H1 (cell line): ENCODE data around the gene AKAP8. TPM values are rescaled to one million over a fixed set of nuclear protein-coding genes. Genes with fewer than 3 reads are reported as not detected.
A peak's percentile ranks its signal among the peaks of the same experiment; 100 is the strongest.

ENCODE experiments used
- CTCF ChIA-PET: fragments of 300-600 bp; sonication (Branson Sonifier 250); formaldehyde crosslinking; loops from one replicate; lab custom pipeline; 2021; ENCODE audit not compliant: partially characterized antibody; lab: Charles Lee
- POLR2A ChIA-PET: fragments of 300-600 bp; sonication (Branson Sonifier 250); formaldehyde crosslinking; loops from one replicate; lab custom pipeline; 2021; ENCODE audit warnings: inconsistent platforms; ENCODE audit not compliant: partially characterized antibody; lab: Charles Lee
- DNase-seq, 2 experiments: peaks; one replicate each; pipeline versions ENCODE4 v3.0.0 to v3.0.0-alpha.2; 2010 to 2022; ENCODE audit warnings: low spot score in 2 of 2, low read depth in 1 of 2, mixed read lengths in 1 of 2
- FAIRE-seq: peaks from 2 replicates; lab custom pipeline; 2011; peaks lifted over from hg19 to GRCh38; lab: Jason Lieb, UNC
- H2AFZ ChIP-seq: 2 replicates; pipeline ENCODE4 v1.8.1; 2012; ENCODE audit warnings: low read length, inconsistent platforms
- H2AK5ac ChIP-seq: 2 replicates; pipeline ENCODE4 v1.6.1; 2013; ENCODE audit warnings: low read depth, low read length
- H2BK120ac ChIP-seq: replicated peaks from 2 replicates; pipeline ENCODE3; 2013; ENCODE audit warnings: low read depth, low read length, inconsistent platforms
- H2BK12ac ChIP-seq: 2 replicates; pipeline ENCODE4 v1.6.1; 2013; ENCODE audit warnings: low read depth, low read length
- H2BK15ac ChIP-seq: 2 replicates; pipeline ENCODE4 v1.6.1; 2013; ENCODE audit warnings: low read length
- H2BK20ac ChIP-seq: 2 replicates; pipeline ENCODE4 v1.6.1; 2013; ENCODE audit warnings: low read length
- H2BK5ac ChIP-seq: 2 replicates; pipeline ENCODE4 v1.6.1; 2013; ENCODE audit warnings: low read depth, low read length
- H3K14ac ChIP-seq: 2 replicates; pipeline ENCODE4 v1.6.1; 2013; ENCODE audit warnings: inconsistent platforms; ENCODE audit not compliant: insufficient read length
- H3K18ac ChIP-seq: 2 replicates; pipeline ENCODE4 v1.6.1; 2013; ENCODE audit warnings: low read length; ENCODE audit errors: extremely low read depth
- H3K23ac ChIP-seq: 2 replicates; pipeline ENCODE4 v1.6.1; 2013; ENCODE audit warnings: inconsistent platforms; ENCODE audit not compliant: insufficient read length
- H3K23me2 ChIP-seq: 2 replicates; pipeline ENCODE4 v1.6.1; 2013; ENCODE audit warnings: low read depth, low read length
- H3K27ac ChIP-seq: 2 replicates; pipeline ENCODE4 v1.6.1; 2011; ENCODE audit warnings: low read depth, low read length, inconsistent platforms
- H3K27me3 ChIP-seq, 4 experiments: replicated peaks in 1 of 4; 1 replicate in 1 of 4; 2 replicates in 3 of 4; pipeline versions ENCODE4 v1.6.1 to v1.8.1; 2011 to 2013; ENCODE audit warnings: low read length in 3 of 4, mild to moderate bottlenecking in 3 of 4, inconsistent platforms in 2 of 4, mixed read lengths in 2 of 4, moderate library complexity in 1 of 4; ENCODE audit not compliant: control insufficient read depth in 3 of 4, insufficient read depth in 3 of 4; ENCODE audit errors: extremely low read depth in 1 of 4
- H3K36me3 ChIP-seq, 4 experiments: 2 replicates each; pipeline versions ENCODE4 v1.6.1 to v1.8.1; 2011 to 2013; ENCODE audit warnings: mild to moderate bottlenecking in 4 of 4, low read length in 3 of 4, moderate library complexity in 2 of 4, control low read depth in 1 of 4, inconsistent platforms in 1 of 4; ENCODE audit not compliant: insufficient read depth in 4 of 4, control insufficient read depth in 2 of 4
- H3K4ac ChIP-seq: replicated peaks from 2 replicates; pipeline ENCODE3; 2013; ENCODE audit warnings: low read length, low read depth, mixed read lengths, inconsistent platforms; ENCODE audit not compliant: insufficient read length
- H3K4me1 ChIP-seq, 4 experiments: replicated peaks in 1 of 4; 1 replicate in 1 of 4; 2 replicates in 3 of 4; pipeline versions ENCODE4 v1.6.1 to v1.8.1; 2011 to 2013; ENCODE audit warnings: low read length in 3 of 4, inconsistent platforms in 2 of 4, mixed read lengths in 1 of 4; ENCODE audit not compliant: insufficient read depth in 4 of 4, control insufficient read depth in 3 of 4
- H3K4me2 ChIP-seq, 2 experiments: 2 replicates each; pipeline versions ENCODE4 v1.6.1 to v1.8.1; 2011 to 2013; ENCODE audit warnings: low read depth in 2 of 2, low read length in 2 of 2, control low read depth in 1 of 2, inconsistent platforms in 1 of 2, mild to moderate bottlenecking in 1 of 2; ENCODE audit not compliant: insufficient read depth in 1 of 2
- H3K4me3 ChIP-seq, 4 experiments: fragments of 200-600, 300-600 bp in 1 of 4; sonication (generic), shearing (Covaris generic), sonication (Bioruptor Twin) in 1 of 4; 2 replicates each; pipeline versions ENCODE4 v1.5.1 to v1.8.1; 2011 to 2016; ENCODE audit warnings: low read length in 4 of 4, low read depth in 3 of 4, control low read depth in 2 of 4, inconsistent platforms in 2 of 4, mild to moderate bottlenecking in 2 of 4, mixed read lengths in 1 of 4, moderate library complexity in 1 of 4; ENCODE audit not compliant: insufficient read depth in 2 of 4; ENCODE audit errors: extremely low read depth in 1 of 4
- H3K56ac ChIP-seq: replicated peaks from 2 replicates; pipeline ENCODE3; 2013; ENCODE audit warnings: low read depth, mild to moderate bottlenecking, mixed read lengths, low read length, inconsistent platforms; ENCODE audit not compliant: insufficient read length
- H3K79me1 ChIP-seq: 2 replicates; pipeline ENCODE4 v1.6.1; 2013; ENCODE audit warnings: low read depth, low read length, control low read depth
- H3K79me2 ChIP-seq, 2 experiments: 2 replicates each; pipeline versions ENCODE4 v1.6.1 to v1.8.1; 2012 to 2013; ENCODE audit warnings: low read length in 2 of 2, mild to moderate bottlenecking in 2 of 2, inconsistent platforms in 1 of 2; ENCODE audit not compliant: insufficient read depth in 2 of 2, control insufficient read depth in 1 of 2
- H3K9ac ChIP-seq, 4 experiments: replicated peaks in 1 of 4; 1 replicate in 1 of 4; 2 replicates in 3 of 4; pipeline versions ENCODE4 v1.6.1 to v1.8.1; 2011 to 2013; ENCODE audit warnings: low read depth in 3 of 4, low read length in 3 of 4, control low read depth in 2 of 4, mild to moderate bottlenecking in 2 of 4, moderate library complexity in 2 of 4, inconsistent platforms in 1 of 4; ENCODE audit errors: extremely low read depth in 1 of 4
- H3K9me3 ChIP-seq, 2 experiments: 2 replicates each; pipeline versions ENCODE4 v1.6.1 to v1.8.1; 2012 to 2013; ENCODE audit warnings: mild to moderate bottlenecking in 2 of 2, moderate library complexity in 2 of 2, control low read depth in 1 of 2, inconsistent platforms in 1 of 2, low read depth in 1 of 2, low read length in 1 of 2, mixed read lengths in 1 of 2; ENCODE audit not compliant: insufficient read depth in 2 of 2
- H4K20me1 ChIP-seq, 2 experiments: replicated peaks in 1 of 2; 2 replicates each; pipeline versions ENCODE3 to v1.8.1; 2011 to 2013; ENCODE audit warnings: inconsistent platforms in 2 of 2, low read length in 2 of 2, mild to moderate bottlenecking in 1 of 2; ENCODE audit not compliant: insufficient read depth in 2 of 2, control insufficient read depth in 1 of 2
- H4K5ac ChIP-seq: 2 replicates; pipeline ENCODE4 v1.6.1; 2013; ENCODE audit warnings: low read length, low read depth, mixed read lengths, inconsistent platforms; ENCODE audit not compliant: insufficient read length
- H4K8ac ChIP-seq: 2 replicates; pipeline ENCODE4 v1.8.0; 2013; ENCODE audit warnings: mild to moderate bottlenecking, moderate library complexity, low read length, inconsistent platforms; ENCODE audit not compliant: insufficient read depth; ENCODE audit errors: extremely low read depth
- H4K91ac ChIP-seq: replicated peaks from 2 replicates; pipeline ENCODE3; 2013; ENCODE audit warnings: low read length, mixed read lengths, inconsistent platforms; ENCODE audit not compliant: insufficient read length
- BCL11A ChIP-seq, 2 experiments: IDR thresholded peaks; one replicate each; pipeline ENCODE4 v1.6.1; 2011; ENCODE audit warnings: low read depth in 2 of 2, low read length in 2 of 2, mild to moderate bottlenecking in 2 of 2
- CTCF ChIP-seq, 3 experiments: IDR thresholded peaks; 1 replicate in 2 of 3; 2 replicates in 1 of 3; pipeline versions ENCODE4 v1.5.1 to v1.6.1; 2011; ENCODE audit warnings: low read length in 3 of 3, mild to moderate bottlenecking in 3 of 3, inconsistent platforms in 2 of 3, low read depth in 1 of 3, moderate library complexity in 1 of 3; ENCODE audit not compliant: insufficient read depth in 1 of 3; ENCODE audit errors: control extremely low read depth in 1 of 3
- EGR1 ChIP-seq: IDR thresholded peaks from 2 replicates; pipeline ENCODE4 v1.6.1; 2011; ENCODE audit warnings: low read depth, low read length, borderline replicate concordance
- GABPA ChIP-seq: IDR thresholded peaks from 2 replicates; pipeline ENCODE4 v1.6.1; 2011; ENCODE audit warnings: mild to moderate bottlenecking, low read length, moderate library complexity, borderline replicate concordance; ENCODE audit not compliant: insufficient read depth
- KDM5A ChIP-seq: fragments of 200-600 bp; IDR thresholded peaks from 2 replicates; pipeline ENCODE4 v1.7.1; 2012; ENCODE audit warnings: mild to moderate bottlenecking, low read length, inconsistent platforms, mixed read lengths
- POLR2A ChIP-seq, 2 experiments: IDR thresholded peaks; 1 replicate in 1 of 2; 2 replicates in 1 of 2; pipeline ENCODE4 v1.6.1; 2011; ENCODE audit warnings: low read depth in 2 of 2, low read length in 2 of 2, mild to moderate bottlenecking in 2 of 2; ENCODE audit errors: control extremely low read depth in 1 of 2
- SIN3A ChIP-seq, 2 experiments: IDR thresholded peaks in 1 of 2; conservative IDR thresholded peaks in 1 of 2; 2 replicates each; pipeline ENCODE4 v1.6.1; 2011 to 2012; ENCODE audit warnings: low read length in 2 of 2, improper control_type of control experiment in 1 of 2, low read depth in 1 of 2, mild to moderate bottlenecking in 1 of 2
- SP1 ChIP-seq: IDR thresholded peaks from 2 replicates; pipeline ENCODE4 v1.6.1; 2011; ENCODE audit warnings: low read depth, low read length
- WGBS, 2 experiments: shearing (Covaris generic) in 1 of 2; methylation state at CpG; one replicate each; pipeline versions ENCODE4 v1.1.6 to v1.1.7; 2013 to 2015; ENCODE audit warnings: low lambda C conversion rate in 2 of 2, mixed read lengths in 2 of 2, inconsistent platforms in 1 of 2, low coverage in 1 of 2, missing lambda C conversion rate in 1 of 2; ENCODE audit not compliant: insufficient replicate concordance in 2 of 2, insufficient coverage in 1 of 2, insufficient read length in 1 of 2; ENCODE audit errors: extremely low coverage in 1 of 2, missing lambda C conversion rate in 1 of 2; 5-methylcytosine and 5-hydroxymethylcytosine counted together
- polyA plus RNA-seq, 7 experiments: library from polyadenylated mRNA; depleted of rRNA in 3 of 7; stranded (reverse) in 5 of 7; unstranded in 2 of 7; fragments of >200 nt in 5 of 7; fragments of 200-250 nt in 2 of 7; gene quantifications; 1 replicate in 5 of 7; 2 replicates in 1 of 7; 4 replicates in 1 of 7; pipeline versions ENCODE4 v1.2.1 to v1.2.3, GENCODE V29; 2011 to 2013; ENCODE audit warnings: missing spikeins in 2 of 7, mixed read lengths in 2 of 7
- total RNA-seq: library from RNA; stranded (reverse); fragmentation: NEBNext Ultra II Directional; extraction: Animal tissue kit (Norgen Biotek cat#: 25700); gene quantifications from 2 replicates; pipeline ENCODE4 v1.2.1, GENCODE V29; 2021

AKAP8 gene
- total and polyA plus RNA-seq, 2 of the 8 experiments (the other 6 are each of a cell fraction or from before 2014, with no cell fraction given) = 17.0 to 41.0 TPM

GRCh38 chr19:15418579-15419412 is 39.2 kb upstream of the AKAP8 start, which contains the start of gene AKAP8L:
TSS of gene AKAP8L (minus strand) at chr19:15418988. CDS start at chr19:15418923, 65 bp downstream.
- H3K4ac ChIP-seq = peak within 1 kb of the TSS; percentile 80
- H3K56ac ChIP-seq = peak within 1 kb of the TSS; percentile 89
- H4K5ac ChIP-seq = peak within 1 kb of the TSS; percentile 82
- no peaks in the 10 kb centered on the region for H3K27me3 ChIP-seq
- peak within 1 kb of the TSS; percentile 97; the same call in 1 of the 2 replicates for H4K8ac ChIP-seq
- H3K4me1 ChIP-seq = peaks cover 0 to 4% (median 3%) of the 10 kb centered on the region in 4 experiments; a peak in 5 of 7 replicates
- no peak within 1 kb of the TSS for H3K23ac ChIP-seq
- H2BK120ac ChIP-seq = no peak within 1 kb of the TSS
- H3K18ac ChIP-seq = peak within 1 kb of the TSS; percentile 95
- FAIRE-seq = peak; percentile 74
- H4K20me1 ChIP-seq = peaks cover 5 to 8% of the 10 kb centered on the region in 2 experiments
- H2BK12ac ChIP-seq = 0 out of 2 replicates have a peak within 1 kb of the TSS, but pooled peaks have one; percentile 50
- no peak within 1 kb of the TSS for H2AFZ ChIP-seq
- H3K23me2 ChIP-seq = peaks cover 4% of the 10 kb centered on the region; the same call in 1 of the 2 replicates
- peak; percentile 96 to 99 for DNase-seq
- H2BK5ac ChIP-seq = peak within 1 kb of the TSS; percentile 97
- peak within 1 kb of the TSS; percentile 97 for H3K27ac ChIP-seq
- peaks cover 34 to 48% of the 10 kb centered on the region in 2 experiments for H3K79me2 ChIP-seq
- H3K9me3 ChIP-seq = peaks cover 3 to 4% of the 10 kb centered on the region in 2 experiments; a peak in 1 of 4 replicates
- no peak within 1 kb of the TSS for H2AK5ac ChIP-seq
- POLR2A ChIA-PET = interaction anchor here (0.6 to 6.1 kb wide), 44 partner anchors 9 to 1036 kb away, joined by 3 to 71 read pairs (median 4); partner anchors contain the start of genes AKAP8 and WIZ
- peak within 1 kb of the TSS; percentile 95; the same call in 1 of the 2 replicates for H2BK15ac ChIP-seq
- H3K4me2 ChIP-seq = peak within 1 kb of the TSS; percentile 76 to 97
- no peak within 1 kb of the TSS for H3K14ac ChIP-seq
- H3K79me1 ChIP-seq = peaks cover 5% of the 10 kb centered on the region
- 1% methylated on average over 54 of the region's 61 CpGs; no CpG with 5 or more reads in 1 of the 2 experiments for WGBS, 2 experiments
- peak within 1 kb of the TSS; percentile 99 for H4K91ac ChIP-seq
- no peak within 1 kb of the TSS for H2BK20ac ChIP-seq
- peaks cover 0 to 20% (median 12%) of the 10 kb centered on the region in 4 experiments; a peak in 5 of 8 replicates for H3K36me3 ChIP-seq
- CTCF ChIA-PET = interaction anchor here (0.7 to 5.1 kb wide), 31 partner anchors 8 to 321 kb away, joined by 3 to 48 read pairs (median 4); partner anchors contain the start of genes AKAP8 and WIZ
- H3K4me3 ChIP-seq = peak within 1 kb of the TSS; percentile 85 to 98 (median 96)
- H3K9ac ChIP-seq = peak within 1 kb of the TSS; percentile 83 to 99 (median 92)
- TF ChIP-seq KDM5A (peak; percentile 75), EGR1 (peak; percentile 88), GABPA (no peak), SP1 (peak; percentile 100), CTCF (IDR thresholded peaks at IDR 0.05; ENCODE audit: control extremely low read depth in 1 of 3, insufficient read depth in 1 of 3, low read depth in 1 of 3, low read length in 3 of 3) (peak; percentile 82 to 90 (median 89)), POLR2A (IDR thresholded peaks at IDR 0.05; ENCODE audit: control extremely low read depth in 1 of 2, low read depth in 2 of 2, low read length in 2 of 2) (peak; percentile 93 to 98), SIN3A (conservative IDR thresholded peaks at IDR 0.05 in 1 of 2, IDR thresholded peaks at IDR 0.05 in 1 of 2; ENCODE audit: low read depth in 1 of 2, low read length in 2 of 2) (peak; percentile 38 to 83; a peak in 2 of 4 replicates), BCL11A (IDR thresholded peaks at IDR 0.05; ENCODE audit: low read depth in 2 of 2, low read length in 2 of 2) (no peak)
